ENCODE measurements around the gene SLC12A6. TPM values are rescaled to one million over a fixed set of nuclear protein-coding genes. Genes with fewer than 3 reads are reported as not detected.
A peak's percentile ranks its signal among the peaks of the same experiment; 100 is the strongest.

Gene SLC12A6
- total RNA-seq, 1 donor from 2014 or later: 73.4 TPM

- Histone ChIP-seq H3K36me3 (no peaks in the 10 kb centered on the region), H3K27ac (no peak overlapping the region), H3K9me3 (no peaks in the 10 kb centered on the region), H3K27me3 (no peaks in the 10 kb centered on the region), H3K4me3 (no peak overlapping the region), H3K4me1 (peaks cover 9% of the 10 kb centered on the region)
- TF ChIP-seq POLR2A (IDR thresholded peaks at IDR 0.05): no peak
- TF ChIP-seq, protein P1, sequence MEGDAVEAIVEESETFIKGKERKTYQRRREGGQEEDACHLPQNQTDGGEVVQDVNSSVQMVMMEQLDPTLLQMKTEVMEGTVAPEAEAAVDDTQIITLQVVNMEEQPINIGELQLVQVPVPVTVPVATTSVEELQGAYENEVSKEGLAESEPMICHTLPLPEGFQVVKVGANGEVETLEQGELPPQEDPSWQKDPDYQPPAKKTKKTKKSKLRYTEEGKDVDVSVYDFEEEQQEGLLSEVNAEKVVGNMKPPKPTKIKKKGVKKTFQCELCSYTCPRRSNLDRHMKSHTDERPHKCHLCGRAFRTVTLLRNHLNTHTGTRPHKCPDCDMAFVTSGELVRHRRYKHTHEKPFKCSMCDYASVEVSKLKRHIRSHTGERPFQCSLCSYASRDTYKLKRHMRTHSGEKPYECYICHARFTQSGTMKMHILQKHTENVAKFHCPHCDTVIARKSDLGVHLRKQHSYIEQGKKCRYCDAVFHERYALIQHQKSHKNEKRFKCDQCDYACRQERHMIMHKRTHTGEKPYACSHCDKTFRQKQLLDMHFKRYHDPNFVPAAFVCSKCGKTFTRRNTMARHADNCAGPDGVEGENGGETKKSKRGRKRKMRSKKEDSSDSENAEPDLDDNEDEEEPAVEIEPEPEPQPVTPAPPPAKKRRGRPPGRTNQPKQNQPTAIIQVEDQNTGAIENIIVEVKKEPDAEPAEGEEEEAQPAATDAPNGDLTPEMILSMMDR (IDR thresholded peaks at IDR 0.05): no peak
- no peak for TF ChIP-seq POLR2AphosphoS5 (IDR thresholded peaks at IDR 0.05; ENCODE audit: insufficient read depth in 1 of 2, low read depth in 1 of 2)
- no peak for DNase-seq (ENCODE audit: extremely low spot score in 2 of 2)
- intact Hi-C loops (cut with DNase I): no loop called here
These were observed 14.4 kb downstream of the SLC12A6 start for GRCh38 chr15:34323217-34323616.

GRCh38 chr15:34318277-34319079 lies 19.1 kb downstream of the SLC12A6 start:
- no peak for DNase-seq (ENCODE audit: extremely low spot score in 2 of 2)

DNA sequence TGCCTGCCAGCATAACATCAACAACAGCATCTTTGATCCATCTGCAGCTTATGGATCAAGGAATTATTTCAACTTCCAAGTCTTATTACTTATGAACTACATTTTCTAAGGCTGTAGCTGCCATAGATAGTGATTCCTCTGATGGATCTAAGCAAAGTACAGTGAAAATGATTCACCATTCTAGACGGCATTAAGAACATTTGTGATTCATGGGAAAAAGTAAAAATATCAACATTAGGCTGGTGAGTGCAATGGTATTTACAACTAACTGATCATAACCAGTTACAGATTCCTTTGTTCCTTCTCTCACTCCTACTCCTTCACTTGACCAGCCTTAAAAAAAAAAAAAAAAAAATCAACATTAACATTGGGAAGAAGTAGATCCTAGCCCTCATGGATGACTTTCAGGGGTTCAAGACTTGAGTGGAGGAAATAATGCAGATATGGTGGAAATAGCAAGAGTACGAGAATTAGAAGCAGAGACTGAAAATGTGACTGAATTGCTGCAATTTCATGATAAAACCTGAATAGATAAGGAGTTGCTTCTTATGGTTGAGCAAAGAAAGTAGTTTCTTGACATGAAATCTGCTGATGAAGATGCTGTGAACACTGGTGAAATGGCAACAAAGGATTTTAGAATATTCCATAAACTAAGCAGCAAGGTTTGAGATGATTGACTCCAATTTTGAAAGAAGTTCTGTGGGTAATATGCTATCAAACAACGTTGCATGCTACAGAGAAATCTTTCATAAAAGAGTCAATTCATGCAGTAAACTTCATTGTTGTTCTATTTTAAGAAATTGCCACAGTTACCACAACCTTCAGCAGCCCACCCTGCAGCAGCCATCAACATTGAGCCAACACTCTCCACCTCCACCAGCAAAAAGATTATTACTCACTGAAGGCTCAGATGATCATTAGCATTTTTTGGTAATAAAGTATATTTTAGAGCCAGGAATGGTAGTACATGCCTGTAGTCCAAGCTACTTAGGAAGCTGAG lies 22.8 kb downstream of the SLC12A6 start:
- Histone ChIP-seq H3K9me3 (no peaks in the 10 kb centered on the region), H3K4me1 (peaks cover 31% of the 10 kb centered on the region), H3K27me3 (no peaks in the 10 kb centered on the region), H3K4me3 (no peak overlapping the region), H3K27ac (no peak overlapping the region), H3K36me3 (no peaks in the 10 kb centered on the region)
- TF ChIP-seq POLR2AphosphoS5 (IDR thresholded peaks at IDR 0.05; ENCODE audit: insufficient read depth in 1 of 2, low read depth in 1 of 2) (no peak), POLR2A (IDR thresholded peaks at IDR 0.05) (no peak)
- TF ChIP-seq, protein P1 (IDR thresholded peaks at IDR 0.05): no peak
- DNase-seq (ENCODE audit: extremely low spot score in 2 of 2): no peak
- intact Hi-C loops (cut with DNase I): no loop called here

More at GRCh38 chr15:34318277-34319079, 19.1 kb downstream of the SLC12A6 start:
- Histone ChIP-seq H3K4me1 (peaks cover 31% of the 10 kb centered on the region), H3K27me3 (no peaks in the 10 kb centered on the region), H3K4me3 (peak overlapping the region; percentile 48 to 56), H3K27ac (peak overlapping the region; percentile 67), H3K36me3 (no peaks in the 10 kb centered on the region), H3K9me3 (no peaks in the 10 kb centered on the region)
- intact Hi-C loops (cut with DNase I): no loop called here
- TF ChIP-seq POLR2A (IDR thresholded peaks at IDR 0.05): peak in 1 of 2 donors; percentile 25
- TF ChIP-seq POLR2AphosphoS5 (IDR thresholded peaks at IDR 0.05; ENCODE audit: insufficient read depth in 1 of 2, low read depth in 1 of 2): peak in 1 of 2 donors; percentile 97
- TF ChIP-seq, protein P1 (IDR thresholded peaks at IDR 0.05): no peak

DNA sequence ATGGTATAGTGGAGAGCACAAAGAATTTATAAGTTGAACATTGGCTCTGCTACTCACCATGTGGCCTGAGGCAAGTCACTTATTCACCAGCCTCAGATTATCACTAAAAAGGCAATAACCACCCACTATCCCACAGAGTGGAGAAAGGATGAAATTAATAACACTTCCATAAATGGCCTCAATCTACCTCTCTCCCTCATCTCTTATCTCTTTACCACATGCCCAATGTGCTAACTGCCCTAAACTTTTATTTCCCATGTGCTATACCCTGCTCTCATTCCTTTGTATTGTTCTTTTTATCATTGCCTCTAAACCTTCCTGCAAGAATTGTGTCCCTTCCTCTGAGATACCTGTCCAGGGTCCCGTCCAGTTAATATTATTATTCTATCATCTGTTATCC lies 26.0 kb downstream of the SLC12A6 start:
- Histone ChIP-seq H3K4me1 (peaks cover 6% of the 10 kb centered on the region), H3K4me3 (no peak overlapping the region), H3K27me3 (no peaks in the 10 kb centered on the region), H3K27ac (no peak overlapping the region), H3K9me3 (no peaks in the 10 kb centered on the region), H3K36me3 (no peaks in the 10 kb centered on the region)
- DNase-seq (ENCODE audit: extremely low spot score in 2 of 2): no peak
- intact Hi-C loops (cut with DNase I): no loop called here
- TF ChIP-seq, protein P1 (IDR thresholded peaks at IDR 0.05): no peak
- TF ChIP-seq POLR2A (IDR thresholded peaks at IDR 0.05): no peak
- no peak for TF ChIP-seq POLR2AphosphoS5 (IDR thresholded peaks at IDR 0.05; ENCODE audit: insufficient read depth in 1 of 2, low read depth in 1 of 2)
